Transverse colon (tissue), 4 donors: ENCODE results near the gene CENPF.

Experiments
- EP300 ChIP-seq: sonication (generic); formaldehyde crosslinking; IDR thresholded peaks from one replicate; pipeline ENCODE4 v1.6.1; 2017; ENCODE audit warnings: antibody characterized with exemption, low read depth
- POLR2A ChIP-seq: fragments of 450-650 bp; IDR thresholded peaks from one replicate; pipeline ENCODE4 v1.6.1; 2016; ENCODE audit warnings: antibody characterized with exemption, mild to moderate bottlenecking, moderate library complexity
- POLR2AphosphoS5 ChIP-seq, 3 donors: sonication (generic); formaldehyde crosslinking; IDR thresholded peaks; one replicate each; pipeline ENCODE4 v1.6.1; 2016; ENCODE audit warnings: antibody characterized with exemption in 3 of 3
- TF ChIP-seq, protein P1 (sequence below), 5 experiments: fragments of 200-600 bp in 3 of 5; fragments of 450-650 bp in 2 of 5; sonication (generic) in 3 of 5; IDR thresholded peaks; 1 replicate in 2 of 5; 2 replicates in 3 of 5; pipeline ENCODE4 v1.5.1; 2016 to 2017; ENCODE audit warnings: antibody characterized with exemption in 5 of 5, inconsistent platforms in 3 of 5, mild to moderate bottlenecking in 2 of 5, moderate library complexity in 1 of 5

DNA sequence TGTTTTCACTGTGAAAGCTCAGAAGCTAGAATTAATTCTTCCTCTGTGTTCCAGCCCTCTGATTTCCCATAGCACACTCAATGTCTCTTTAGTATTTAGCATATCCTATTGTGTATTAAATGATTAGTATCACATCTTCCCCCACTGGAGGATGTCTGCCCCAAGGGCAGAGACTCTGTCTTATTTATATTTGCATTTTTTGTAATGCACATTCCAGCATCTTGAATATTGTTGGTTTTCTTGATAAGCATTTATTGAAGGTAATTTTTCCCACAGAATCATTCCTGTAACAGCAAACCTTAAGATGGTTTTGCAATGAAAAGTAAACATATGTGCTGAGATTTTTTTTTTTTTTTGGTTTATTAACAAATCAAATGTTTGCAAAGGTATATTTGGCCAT lies 34.1 kb downstream of the CENPF start:
- TF ChIP-seq POLR2A = no peak
- TF ChIP-seq, protein P1, sequence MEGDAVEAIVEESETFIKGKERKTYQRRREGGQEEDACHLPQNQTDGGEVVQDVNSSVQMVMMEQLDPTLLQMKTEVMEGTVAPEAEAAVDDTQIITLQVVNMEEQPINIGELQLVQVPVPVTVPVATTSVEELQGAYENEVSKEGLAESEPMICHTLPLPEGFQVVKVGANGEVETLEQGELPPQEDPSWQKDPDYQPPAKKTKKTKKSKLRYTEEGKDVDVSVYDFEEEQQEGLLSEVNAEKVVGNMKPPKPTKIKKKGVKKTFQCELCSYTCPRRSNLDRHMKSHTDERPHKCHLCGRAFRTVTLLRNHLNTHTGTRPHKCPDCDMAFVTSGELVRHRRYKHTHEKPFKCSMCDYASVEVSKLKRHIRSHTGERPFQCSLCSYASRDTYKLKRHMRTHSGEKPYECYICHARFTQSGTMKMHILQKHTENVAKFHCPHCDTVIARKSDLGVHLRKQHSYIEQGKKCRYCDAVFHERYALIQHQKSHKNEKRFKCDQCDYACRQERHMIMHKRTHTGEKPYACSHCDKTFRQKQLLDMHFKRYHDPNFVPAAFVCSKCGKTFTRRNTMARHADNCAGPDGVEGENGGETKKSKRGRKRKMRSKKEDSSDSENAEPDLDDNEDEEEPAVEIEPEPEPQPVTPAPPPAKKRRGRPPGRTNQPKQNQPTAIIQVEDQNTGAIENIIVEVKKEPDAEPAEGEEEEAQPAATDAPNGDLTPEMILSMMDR (IDR thresholded peaks at IDR 0.05) = no peak
- no peak for TF ChIP-seq POLR2AphosphoS5 (IDR thresholded peaks at IDR 0.05)
- TF ChIP-seq EP300 = no peak
